ENCODE results near the gene TMIGD1.

TMIGD1 gene

GRCh38 chr17:30267625-30268024 lies 66.2 kb downstream of the TMIGD1 start:
- H3K27ac ChIP-seq (ENCODE audit: low read length), result no peak overlapping the region
- no peak overlapping the region for H3K4me3 ChIP-seq (ENCODE audit: low read length)
- peaks cover 89% of the 10 kb centered on the region for H3K36me3 ChIP-seq (ENCODE audit: insufficient read depth, low read depth, low read length)
- H3K27me3 ChIP-seq (ENCODE audit: insufficient read depth, low read length), result no peaks in the 10 kb centered on the region
- no peaks in the 10 kb centered on the region for H3K9me3 ChIP-seq (ENCODE audit: insufficient read depth, low read depth, low read length)
- H3K4me1 ChIP-seq (ENCODE audit: insufficient read depth, low read length), result no peaks in the 10 kb centered on the region
- H3K9ac ChIP-seq (ENCODE audit: low read depth, low read length), result no peak overlapping the region

All from iPS-20b (cell line).